SK-N-SH treated with all-trans-retinoic acid at 6 μM for 48 hours (cell line): ENCODE data around the gene FIGNL1.

Experiments
- ARNTL ChIP-seq: fragments of 450-650 bp; formaldehyde crosslinking; IDR thresholded peaks from 2 replicates; pipeline ENCODE4 v1.5.0; 2020; ENCODE audit warnings: low read depth, mild to moderate bottlenecking, moderate library complexity, borderline replicate concordance
- CSDC2 ChIP-seq: fragments of 250-450 bp; sonication (Bioruptor Pico); IDR thresholded peaks from 2 replicates; pipeline ENCODE4 v1.5.0; 2020; ENCODE audit warnings: mild to moderate bottlenecking, moderate library complexity
- ESRRG ChIP-seq: fragments of 250-450 bp; sonication (Bioruptor Pico); IDR thresholded peaks from 2 replicates; pipeline ENCODE4 v1.6.1; 2021; ENCODE audit warnings: mild to moderate bottlenecking
- SNAI2 ChIP-seq: fragments of 250-450 bp; sonication (Bioruptor Pico); IDR thresholded peaks from 2 replicates; pipeline ENCODE4 v1.5.0; 2020; ENCODE audit warnings: mild to moderate bottlenecking, moderate library complexity
- ZNF70 ChIP-seq: fragments of 450-650 bp; formaldehyde crosslinking; IDR thresholded peaks from 2 replicates; pipeline ENCODE4 v1.5.0; 2020; ENCODE audit warnings: mild to moderate bottlenecking, moderate library complexity
- TF ChIP-seq, protein P1 (sequence below): fragments of 250-450 bp; sonication (Bioruptor Pico); IDR thresholded peaks from 2 replicates; pipeline ENCODE4 v1.5.1; 2020; ENCODE audit warnings: low read depth, mild to moderate bottlenecking, moderate library complexity
- TF ChIP-seq, protein P2 (sequence below): fragments of 250-450 bp; sonication (Bioruptor Pico); IDR thresholded peaks from 2 replicates; pipeline ENCODE4 v1.8.0; 2020; ENCODE audit warnings: mild to moderate bottlenecking, moderate library complexity, borderline replicate concordance

DNA sequence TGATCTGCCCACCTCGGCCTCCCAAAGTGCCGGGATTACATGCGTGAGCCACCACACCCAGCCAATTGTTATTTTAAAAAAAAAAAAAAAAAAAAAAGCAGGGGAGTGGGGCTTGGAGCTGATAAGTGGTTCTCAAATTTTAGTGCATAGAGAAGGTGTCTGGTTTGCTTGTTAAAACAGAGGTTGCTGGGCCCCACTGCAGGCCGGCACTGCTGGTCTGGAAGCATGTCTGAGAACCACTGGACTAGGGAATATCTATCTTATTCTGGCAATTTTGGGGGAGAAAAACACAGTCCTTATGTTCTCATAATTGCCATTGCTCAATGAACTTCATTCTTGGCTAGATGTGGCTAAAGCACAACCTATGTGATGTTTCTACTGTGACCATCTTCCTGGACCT, 19.0 kb upstream of the FIGNL1 start:
- TF ChIP-seq, protein P1, sequence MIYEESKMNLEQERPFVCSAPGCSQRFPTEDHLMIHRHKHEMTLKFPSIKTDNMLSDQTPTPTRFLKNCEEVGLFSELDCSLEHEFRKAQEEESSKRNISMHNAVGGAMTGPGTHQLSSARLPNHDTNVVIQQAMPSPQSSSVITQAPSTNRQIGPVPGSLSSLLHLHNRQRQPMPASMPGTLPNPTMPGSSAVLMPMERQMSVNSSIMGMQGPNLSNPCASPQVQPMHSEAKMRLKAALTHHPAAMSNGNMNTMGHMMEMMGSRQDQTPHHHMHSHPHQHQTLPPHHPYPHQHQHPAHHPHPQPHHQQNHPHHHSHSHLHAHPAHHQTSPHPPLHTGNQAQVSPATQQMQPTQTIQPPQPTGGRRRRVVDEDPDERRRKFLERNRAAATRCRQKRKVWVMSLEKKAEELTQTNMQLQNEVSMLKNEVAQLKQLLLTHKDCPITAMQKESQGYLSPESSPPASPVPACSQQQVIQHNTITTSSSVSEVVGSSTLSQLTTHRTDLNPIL: no peak
- TF ChIP-seq, protein P2, sequence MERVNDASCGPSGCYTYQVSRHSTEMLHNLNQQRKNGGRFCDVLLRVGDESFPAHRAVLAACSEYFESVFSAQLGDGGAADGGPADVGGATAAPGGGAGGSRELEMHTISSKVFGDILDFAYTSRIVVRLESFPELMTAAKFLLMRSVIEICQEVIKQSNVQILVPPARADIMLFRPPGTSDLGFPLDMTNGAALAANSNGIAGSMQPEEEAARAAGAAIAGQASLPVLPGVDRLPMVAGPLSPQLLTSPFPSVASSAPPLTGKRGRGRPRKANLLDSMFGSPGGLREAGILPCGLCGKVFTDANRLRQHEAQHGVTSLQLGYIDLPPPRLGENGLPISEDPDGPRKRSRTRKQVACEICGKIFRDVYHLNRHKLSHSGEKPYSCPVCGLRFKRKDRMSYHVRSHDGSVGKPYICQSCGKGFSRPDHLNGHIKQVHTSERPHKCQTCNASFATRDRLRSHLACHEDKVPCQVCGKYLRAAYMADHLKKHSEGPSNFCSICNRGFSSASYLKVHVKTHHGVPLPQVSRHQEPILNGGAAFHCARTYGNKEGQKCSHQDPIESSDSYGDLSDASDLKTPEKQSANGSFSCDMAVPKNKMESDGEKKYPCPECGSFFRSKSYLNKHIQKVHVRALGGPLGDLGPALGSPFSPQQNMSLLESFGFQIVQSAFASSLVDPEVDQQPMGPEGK (CRISPR knock-in tag): no peak
- TF ChIP-seq ZNF70 (CRISPR knock-in tag) (no peak), CSDC2 (CRISPR knock-in tag) (no peak), SNAI2 (CRISPR knock-in tag) (no peak), ESRRG (no peak), ARNTL (CRISPR knock-in tag) (no peak)
